SK-N-SH (cell line): Measurements from ENCODE around the gene PLIN3.

Experiments used
- CTCF ChIP-seq: fragments of 200-600 bp; sonication (generic); IDR thresholded peaks from 2 replicates; pipeline ENCODE4 v1.6.1; 2017; ENCODE audit warnings: antibody characterized with exemption, mild to moderate bottlenecking, moderate library complexity
- EP300 ChIP-seq, 2 experiments: IDR thresholded peaks; 2 replicates each; pipeline versions ENCODE4 v1.4.0 to v1.6.1; 2012; ENCODE audit warnings: borderline replicate concordance in 1 of 2, low read depth in 1 of 2, low read length in 1 of 2
- NFIC ChIP-seq: IDR thresholded peaks from 2 replicates; pipeline ENCODE4 v1.4.0; 2012; ENCODE audit warnings: borderline replicate concordance
- RAD21 ChIP-seq: IDR thresholded peaks from 2 replicates; pipeline ENCODE4 v1.6.1; 2012; ENCODE audit warnings: mild to moderate bottlenecking, low read length
- REST ChIP-seq: IDR thresholded peaks from 2 replicates; pipeline ENCODE4 v1.6.1; 2012; ENCODE audit warnings: mild to moderate bottlenecking, low read depth, low read length, moderate library complexity
- RFX5 ChIP-seq: IDR thresholded peaks from 2 replicates; pipeline ENCODE4 v1.6.1; 2012; ENCODE audit warnings: mild to moderate bottlenecking, improper control_type of control experiment, low read length
- SIN3A ChIP-seq: IDR thresholded peaks from 2 replicates; pipeline ENCODE4 v1.6.1; 2012; ENCODE audit warnings: low read depth, mild to moderate bottlenecking, low read length, moderate library complexity, borderline replicate concordance
- SMC3 ChIP-seq: IDR thresholded peaks from 2 replicates; pipeline ENCODE4 v1.6.1; 2012; ENCODE audit warnings: low read depth, low read length, improper control_type of control experiment
- YY1 ChIP-seq: IDR thresholded peaks from 2 replicates; pipeline ENCODE4 v1.4.0; 2012; ENCODE audit warnings: low read depth, mild to moderate bottlenecking
- TF ChIP-seq, protein P1 (sequence below): IDR thresholded peaks from 2 replicates; pipeline ENCODE4 v1.4.0; 2012; ENCODE audit warnings: low read depth

DNA sequence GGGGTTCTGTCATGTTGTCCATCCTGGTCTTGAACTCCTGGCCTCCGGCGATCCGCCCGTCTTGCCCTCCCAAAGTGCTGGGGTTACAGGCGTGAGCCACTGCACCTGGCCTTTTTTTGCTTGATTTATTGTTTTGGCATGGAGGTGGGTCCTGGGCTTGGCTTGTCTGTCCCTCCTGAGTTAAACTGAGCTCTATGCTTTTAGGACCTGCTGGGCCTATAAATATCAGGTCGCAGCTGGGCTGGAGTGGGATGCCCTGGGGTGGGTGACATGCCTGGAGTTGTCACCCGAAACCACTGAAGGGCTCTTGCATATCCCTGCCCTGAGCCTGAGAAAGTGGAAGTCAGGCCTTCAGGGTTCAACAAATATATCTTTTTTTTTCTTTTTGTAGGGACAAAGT lies 29.7 kb upstream of the PLIN3 start:
- TF ChIP-seq, protein P1, sequence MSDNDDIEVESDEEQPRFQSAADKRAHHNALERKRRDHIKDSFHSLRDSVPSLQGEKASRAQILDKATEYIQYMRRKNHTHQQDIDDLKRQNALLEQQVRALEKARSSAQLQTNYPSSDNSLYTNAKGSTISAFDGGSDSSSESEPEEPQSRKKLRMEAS: no peak
- TF ChIP-seq SMC3 (no peak), REST (no peak), SIN3A (no peak), YY1 (no peak), CTCF (no peak), NFIC (no peak), RFX5 (no peak), EP300 (IDR thresholded peaks at IDR 0.05; ENCODE audit: borderline replicate concordance in 1 of 2, low read depth in 1 of 2, low read length in 1 of 2) (no peak), RAD21 (no peak)
